GM12864 (cell line): Measurements from ENCODE around the gene TNIK.
"Not testable (repeated sequence)": the region's sequence is repeated elsewhere in the genome, so short reads cannot be mapped to it uniquely, and the experiment has no call there.

Experiments used
- DNase-seq: peaks from one replicate; pipeline ENCODE4 v3.0.0-alpha.2; 2011; ENCODE audit warnings: low read depth
- H3K4me3 ChIP-seq: 2 replicates; pipeline ENCODE4 v1.5.1; 2011; ENCODE audit warnings: mild to moderate bottlenecking, low read depth, low read length, control low read depth
- CTCF ChIP-seq: IDR thresholded peaks from 2 replicates; pipeline ENCODE4 v1.5.1; 2011; ENCODE audit warnings: low read depth, mild to moderate bottlenecking, moderate library complexity, low read length, control low read depth, inconsistent platforms; ENCODE audit errors: missing control alignments

Gene TNIK

GRCh38 chr3:171307988-171308387 is 152.2 kb downstream of the TNIK start:
- TF ChIP-seq CTCF = no peak
- no peak overlapping the region for H3K4me3 ChIP-seq
- DNase-seq = no peak

DNA sequence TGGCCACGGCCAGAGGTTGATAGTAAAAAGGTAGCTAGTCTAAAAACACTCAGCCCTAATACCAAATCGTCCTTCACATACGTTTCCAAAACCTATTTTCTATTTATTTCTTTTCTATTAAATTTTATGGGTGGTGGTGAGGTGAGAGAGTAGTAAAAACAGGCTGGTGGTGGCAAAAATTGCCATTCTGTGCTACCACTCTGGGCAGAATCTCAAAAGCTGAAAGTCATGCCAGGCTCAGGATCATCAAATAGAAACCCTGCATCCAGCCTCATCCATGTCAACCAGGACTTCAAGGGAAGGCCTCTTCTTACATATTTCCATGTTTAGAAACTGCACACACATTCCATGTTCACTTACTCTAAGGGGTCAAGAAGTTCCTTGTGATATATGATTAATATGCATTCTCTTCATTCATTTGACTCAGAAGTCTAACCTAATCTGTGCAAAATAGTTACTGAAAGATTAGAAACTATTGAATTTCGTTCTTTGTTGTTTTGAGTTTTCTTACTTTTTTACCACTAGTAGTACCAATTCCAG is 153.1 kb downstream of the TNIK start:
- no peak for DNase-seq
- no peak overlapping the region for H3K4me3 ChIP-seq
- TF ChIP-seq CTCF = no peak

DNA sequence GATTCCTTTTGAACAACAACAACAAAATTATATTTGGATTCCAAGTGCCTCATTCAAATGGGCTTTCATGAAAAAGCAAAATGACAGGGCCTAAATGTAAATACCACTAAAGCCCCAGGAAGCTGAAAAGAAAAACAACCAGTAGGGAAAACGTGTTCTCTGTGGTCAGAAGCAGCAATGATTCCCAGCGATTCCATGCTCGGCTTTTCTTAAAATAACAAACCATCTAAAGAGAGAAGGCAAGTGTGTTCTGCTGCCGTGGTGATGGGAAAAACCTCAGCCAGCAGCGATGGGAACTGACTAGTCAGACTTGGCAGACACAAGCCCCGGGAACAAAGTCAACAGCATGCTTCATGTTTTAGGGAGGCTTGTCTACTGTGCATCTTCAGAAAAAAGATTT is 153.6 kb downstream of the TNIK start:
- no peak for DNase-seq
- H3K4me3 ChIP-seq = no peak overlapping the region
- no peak for TF ChIP-seq CTCF

DNA sequence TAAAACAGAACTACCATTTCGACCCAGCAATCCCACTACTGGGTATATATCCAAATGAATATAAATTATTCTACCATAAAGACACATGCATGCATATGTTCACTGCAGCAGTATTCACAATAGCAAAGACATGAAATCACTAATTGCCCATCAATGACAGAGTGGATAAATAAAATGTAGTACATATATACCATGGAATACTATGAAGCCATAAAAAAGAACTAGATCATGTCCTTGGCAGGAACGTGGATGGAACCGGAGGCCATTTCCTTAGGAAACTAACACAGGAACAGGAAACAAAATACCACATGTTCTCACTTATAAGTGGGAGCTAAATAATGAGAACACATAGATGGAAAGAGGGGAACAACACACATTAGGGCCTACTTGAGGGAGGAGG is 154.4 kb downstream of the TNIK start:
- H3K4me3 ChIP-seq, DNase-seq: not testable (repeated sequence)

- H3K4me3 ChIP-seq = not testable (repeated sequence)
These were observed 155.7 kb downstream of the TNIK start for GRCh38 chr3:171304498-171304897.

DNA sequence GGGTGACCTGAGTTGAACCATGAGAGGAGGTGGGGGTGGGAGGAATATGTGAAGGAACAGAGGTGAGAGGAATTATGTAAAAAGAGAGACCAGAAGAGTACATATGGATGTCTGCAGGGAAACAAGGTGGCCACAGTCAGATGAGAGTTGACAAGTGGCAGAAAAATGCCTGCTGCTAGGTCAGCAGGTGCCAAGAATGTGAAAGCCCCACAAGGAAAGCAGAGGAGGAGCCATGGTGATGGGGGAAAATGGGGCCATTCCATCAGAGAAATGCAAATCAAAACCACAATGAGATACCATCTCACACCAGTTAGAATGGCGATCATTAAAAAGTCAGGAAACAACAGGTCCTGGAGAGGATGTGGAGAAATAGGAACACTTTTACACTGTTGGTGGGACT is 156.2 kb downstream of the TNIK start:
- not testable (repeated sequence) for H3K4me3 ChIP-seq, DNase-seq

More at GRCh38 chr3:171304498-171304897, 155.7 kb downstream of the TNIK start:
- DNase-seq = not testable (repeated sequence)

DNA sequence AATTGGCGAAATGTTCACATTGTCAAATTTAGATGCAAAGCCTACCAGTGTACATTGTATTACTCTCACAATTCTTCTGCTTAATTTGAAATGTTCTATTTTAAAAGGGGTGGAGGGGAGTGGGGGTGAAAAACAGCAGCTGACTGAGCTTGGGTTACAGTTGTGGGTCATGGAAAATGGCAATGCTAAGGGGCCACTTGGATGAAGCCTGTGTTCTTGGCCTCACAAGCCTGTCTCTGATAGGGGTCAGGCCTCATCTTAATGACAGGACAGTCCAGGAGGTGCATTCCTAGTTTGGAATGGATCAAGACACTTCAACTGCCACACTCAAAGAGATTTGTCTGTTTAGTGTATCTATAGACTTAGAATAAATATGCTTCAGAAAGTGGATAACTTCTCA is 158.2 kb downstream of the TNIK start:
- DNase-seq = no peak
- H3K4me3 ChIP-seq = no peak overlapping the region
- TF ChIP-seq CTCF = no peak

DNA sequence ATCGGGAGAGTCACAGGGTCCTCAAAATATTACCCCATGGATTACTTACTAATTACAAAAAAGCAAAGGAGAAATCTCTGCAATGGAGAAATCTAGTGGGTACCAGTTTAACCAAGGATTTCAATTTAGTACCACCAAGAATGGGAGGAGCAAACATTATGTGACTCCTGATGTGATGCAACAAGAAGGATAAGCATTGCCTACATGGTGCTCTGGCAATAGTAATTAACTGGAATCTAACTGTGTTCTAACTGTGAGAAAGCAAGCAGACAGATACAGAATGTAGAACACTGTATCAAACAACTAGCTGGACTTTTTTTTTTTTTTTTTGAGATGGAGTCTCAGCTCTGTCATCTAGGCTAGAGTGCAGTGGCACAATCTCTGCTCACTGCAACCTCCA is 159.2 kb downstream of the TNIK start:
- H3K4me3 ChIP-seq = no peak overlapping the region
- TF ChIP-seq CTCF = no peak
- DNase-seq = no peak

GRCh38 chr3:171297951-171298350 is 162.3 kb downstream of the TNIK start:
- TF ChIP-seq CTCF = no peak
- DNase-seq = no peak
- H3K4me3 ChIP-seq = no peak overlapping the region
